IMR-90 (cell line): ENCODE results near the gene ECSIT. TPM values are rescaled to one million over a fixed set of nuclear protein-coding genes. Genes with fewer than 3 reads are reported as not detected.

Experiments used
- ATAC-seq: fragments of 200-7000 bp; cut with Tn5 transposase; 2 replicates; pipeline ENCODE4 v1.9.1; 2020; ENCODE audit warnings: low read depth, mild to moderate bottlenecking, moderate library complexity
- BruUV-seq: library from RNA; stranded (reverse); fragments of 400-500 nt; replicated peaks from 2 replicates; lab custom pipeline; 2021; lab: Mats Ljungman, UMichigan
- CTCF ChIA-PET: fragments of 300-600 bp; formaldehyde crosslinking; extraction: SDS; loops from one replicate; lab custom pipeline; 2021; ENCODE audit warnings: antibody characterized with exemption; lab: Yijun Ruan, JAX
- POLR2A ChIA-PET: fragments of 300-600 bp; sonication (Branson Sonifier 250); formaldehyde crosslinking; loops from one replicate; lab custom pipeline; 2022; ENCODE audit warnings: antibody characterized with exemption; ENCODE audit not compliant: unreplicated experiment; lab: Charles Lee
- DNase-seq: peaks from one replicate; pipeline ENCODE4 v3.0.0; 2013
- H2AFZ ChIP-seq: replicated peaks from 2 replicates; pipeline ENCODE3; 2013; ENCODE audit warnings: low read length, mild to moderate bottlenecking; ENCODE audit not compliant: poor library complexity
- H2AK5ac ChIP-seq: 2 replicates; pipeline ENCODE4 v1.6.1; 2013; ENCODE audit warnings: low read depth, low read length, inconsistent platforms
- H2AK9ac ChIP-seq: replicated peaks from 2 replicates; pipeline ENCODE3; 2013; ENCODE audit warnings: mild to moderate bottlenecking, low read depth, low read length, moderate library complexity; ENCODE audit not compliant: poor library complexity
- H2BK120ac ChIP-seq: 2 replicates; pipeline ENCODE4 v1.6.1; 2013; ENCODE audit warnings: low read depth, low read length, inconsistent platforms
- H2BK15ac ChIP-seq: 3 replicates; pipeline ENCODE4 v1.6.1; 2013; ENCODE audit warnings: low read depth, low read length, inconsistent platforms
- H2BK20ac ChIP-seq: 2 replicates; pipeline ENCODE4 v1.6.1; 2013; ENCODE audit warnings: low read depth, mild to moderate bottlenecking, inconsistent platforms, low read length, moderate library complexity
- H2BK5ac ChIP-seq: 2 replicates; pipeline ENCODE4 v1.6.1; 2013; ENCODE audit warnings: mild to moderate bottlenecking, low read depth, low read length, inconsistent platforms; ENCODE audit not compliant: poor library complexity, severe bottlenecking
- H3K14ac ChIP-seq: replicated peaks from 2 replicates; pipeline ENCODE4 v1.6.1; 2013; ENCODE audit warnings: low read depth, low read length, inconsistent platforms
- H3K18ac ChIP-seq: 2 replicates; pipeline ENCODE4 v1.6.1; 2013; ENCODE audit warnings: low read depth, low read length, control low read depth
- H3K23ac ChIP-seq: 2 replicates; pipeline ENCODE4 v1.6.1; 2013; ENCODE audit warnings: low read depth, low read length, inconsistent platforms
- H3K27ac ChIP-seq: 2 replicates; pipeline ENCODE4 v1.5.1; 2013; ENCODE audit warnings: mild to moderate bottlenecking, control low read depth, low read length; ENCODE audit not compliant: insufficient read depth
- H3K27me3 ChIP-seq: 2 replicates; pipeline ENCODE4 v1.6.1; 2013; ENCODE audit warnings: low read length; ENCODE audit not compliant: control insufficient read depth, insufficient read depth
- H3K36me3 ChIP-seq: 2 replicates; pipeline ENCODE4 v1.6.1; 2013; ENCODE audit warnings: low read length, mixed read lengths; ENCODE audit not compliant: control insufficient read depth, insufficient read depth
- H3K4ac ChIP-seq: 2 replicates; pipeline ENCODE4 v1.6.1; 2013; ENCODE audit warnings: low read depth, low read length, inconsistent platforms
- H3K4me1 ChIP-seq: 2 replicates; pipeline ENCODE4 v1.6.1; 2013; ENCODE audit warnings: low read length, mixed read lengths; ENCODE audit not compliant: control insufficient read depth, insufficient read depth
- H3K4me2 ChIP-seq: 2 replicates; pipeline ENCODE4 v1.6.1; 2013; ENCODE audit warnings: low read depth, mild to moderate bottlenecking, control low read depth, low read length, moderate library complexity
- H3K4me3 ChIP-seq: 2 replicates; pipeline ENCODE4 v1.5.1; 2013; ENCODE audit warnings: low read depth, mild to moderate bottlenecking, control low read depth, low read length, moderate library complexity; ENCODE audit not compliant: insufficient read depth
- H3K56ac ChIP-seq: 2 replicates; pipeline ENCODE4 v1.6.1; 2013; ENCODE audit warnings: low read length, inconsistent platforms; ENCODE audit not compliant: insufficient read depth; ENCODE audit errors: extremely low read depth
- H3K79me1 ChIP-seq, 2 experiments: 2 replicates each; pipeline ENCODE4 v1.6.1; 2013; ENCODE audit warnings: low read length in 2 of 2, inconsistent platforms in 1 of 2, low read depth in 1 of 2
- H3K9ac ChIP-seq: 2 replicates; pipeline ENCODE4 v1.6.1; 2013; ENCODE audit warnings: low read depth, low read length, control low read depth
- H3K9me1 ChIP-seq: 2 replicates; pipeline ENCODE4 v1.6.1; 2013; ENCODE audit warnings: low read length, inconsistent platforms; ENCODE audit not compliant: insufficient read depth
- H3K9me3 ChIP-seq: 2 replicates; pipeline ENCODE4 v1.6.1; 2013; ENCODE audit warnings: low read length; ENCODE audit not compliant: control insufficient read depth, insufficient read depth
- H4K20me1 ChIP-seq: 2 replicates; pipeline ENCODE4 v1.6.1; 2013; ENCODE audit warnings: low read length, inconsistent platforms; ENCODE audit not compliant: insufficient read depth
- H4K5ac ChIP-seq: 2 replicates; pipeline ENCODE4 v1.6.1; 2013; ENCODE audit warnings: mild to moderate bottlenecking, low read depth, low read length, control low read depth
- H4K8ac ChIP-seq, 2 experiments: 2 replicates each; pipeline ENCODE4 v1.6.1; 2013; ENCODE audit warnings: low read depth in 2 of 2, low read length in 2 of 2, control low read depth in 1 of 2, inconsistent platforms in 1 of 2
- H4K91ac ChIP-seq: 2 replicates; pipeline ENCODE4 v1.6.1; 2013; ENCODE audit warnings: low read depth, low read length, inconsistent platforms; ENCODE audit not compliant: insufficient read depth
- BHLHE40 ChIP-seq: fragments of 150-350 bp; IDR thresholded peaks from 2 replicates; pipeline ENCODE4 v1.6.1; 2016; ENCODE audit warnings: mild to moderate bottlenecking, low read depth, low read length
- CEBPB ChIP-seq: IDR thresholded peaks from 2 replicates; pipeline ENCODE4 v1.6.1; 2012; ENCODE audit warnings: low read depth, low read length, improper control_type of control experiment
- ELK1 ChIP-seq: fragments of 150-350 bp; IDR thresholded peaks from 2 replicates; pipeline ENCODE4 v1.6.1; 2016; ENCODE audit warnings: low read depth, mild to moderate bottlenecking, low read length, moderate library complexity, borderline replicate concordance
- MAFK ChIP-seq: IDR thresholded peaks from 2 replicates; pipeline ENCODE4 v1.6.1; 2012; ENCODE audit warnings: low read depth, low read length, improper control_type of control experiment
- POLR2A ChIP-seq: IDR thresholded peaks from 2 replicates; pipeline ENCODE4 v1.6.1; 2012; ENCODE audit warnings: mild to moderate bottlenecking, low read depth, low read length
- RAD21 ChIP-seq: IDR thresholded peaks from 2 replicates; pipeline ENCODE4 v1.6.1; 2012; ENCODE audit warnings: low read length, improper control_type of control experiment
- RCOR1 ChIP-seq: IDR thresholded peaks from 2 replicates; pipeline ENCODE4 v1.6.1; 2012; ENCODE audit warnings: mild to moderate bottlenecking, low read length, improper control_type of control experiment; ENCODE audit not compliant: insufficient replicate concordance
- RFX5 ChIP-seq: IDR thresholded peaks from 2 replicates; pipeline ENCODE4 v1.8.0; 2012; ENCODE audit warnings: low read depth, mild to moderate bottlenecking, low read length, moderate library complexity
- WGBS, 2 experiments: methylation state at CpG; one replicate each; pipeline versions ENCODE4 v1.1.5 to v1.1.7; 2013; ENCODE audit warnings: missing lambda C conversion rate in 2 of 2; ENCODE audit not compliant: insufficient read length in 1 of 2; ENCODE audit errors: extremely low coverage in 2 of 2; 5-methylcytosine and 5-hydroxymethylcytosine counted together
- dilution Hi-C: fragments of 300-500 bp; cut with HindIII; formaldehyde crosslinking; loops from one replicate; pipeline ENCODE4 v1.14.3; 2018; ENCODE audit warnings: low sequenced_read_pairs; ENCODE audit not compliant: unreplicated experiment
- in situ Hi-C: fragments of 300-500 bp; cut with MboI; formaldehyde crosslinking; loops from 3 replicates; pipeline ENCODE4 v1.14.3; 2019; ENCODE audit warnings: low sequenced_read_pairs, inconsistent platforms, mixed read lengths
- intact Hi-C: fragments of 100-400 bp; cut with micrococcal nuclease; formaldehyde crosslinking; loops from 2 replicates; pipeline ENCODE4 v1.10.0; 2022
- polyA plus RNA-seq, 3 experiments: library from polyadenylated mRNA; depleted of rRNA; stranded (reverse); fragments of >200 nt; gene quantifications; 2 replicates each; pipeline ENCODE4 v1.2.3, GENCODE V29; 2012; ENCODE audit warnings: low replicate concordance in 1 of 3
- total RNA-seq: library from RNA; depleted of rRNA; stranded (reverse); fragments of >200 nt; gene quantifications from 2 replicates; pipeline ENCODE4 v1.2.3, GENCODE V29; 2012
- TF ChIP-seq, protein P1 (sequence below): fragments of 150-350 bp; IDR thresholded peaks from 2 replicates; pipeline ENCODE4 v1.6.1; 2017; ENCODE audit warnings: mild to moderate bottlenecking, antibody characterized with exemption, low read length, low read depth

ECSIT gene
- total and polyA plus RNA-seq, 2 of the 4 experiments (the other 2 are of a cell fraction): 30.5 to 42.3 TPM

DNA sequence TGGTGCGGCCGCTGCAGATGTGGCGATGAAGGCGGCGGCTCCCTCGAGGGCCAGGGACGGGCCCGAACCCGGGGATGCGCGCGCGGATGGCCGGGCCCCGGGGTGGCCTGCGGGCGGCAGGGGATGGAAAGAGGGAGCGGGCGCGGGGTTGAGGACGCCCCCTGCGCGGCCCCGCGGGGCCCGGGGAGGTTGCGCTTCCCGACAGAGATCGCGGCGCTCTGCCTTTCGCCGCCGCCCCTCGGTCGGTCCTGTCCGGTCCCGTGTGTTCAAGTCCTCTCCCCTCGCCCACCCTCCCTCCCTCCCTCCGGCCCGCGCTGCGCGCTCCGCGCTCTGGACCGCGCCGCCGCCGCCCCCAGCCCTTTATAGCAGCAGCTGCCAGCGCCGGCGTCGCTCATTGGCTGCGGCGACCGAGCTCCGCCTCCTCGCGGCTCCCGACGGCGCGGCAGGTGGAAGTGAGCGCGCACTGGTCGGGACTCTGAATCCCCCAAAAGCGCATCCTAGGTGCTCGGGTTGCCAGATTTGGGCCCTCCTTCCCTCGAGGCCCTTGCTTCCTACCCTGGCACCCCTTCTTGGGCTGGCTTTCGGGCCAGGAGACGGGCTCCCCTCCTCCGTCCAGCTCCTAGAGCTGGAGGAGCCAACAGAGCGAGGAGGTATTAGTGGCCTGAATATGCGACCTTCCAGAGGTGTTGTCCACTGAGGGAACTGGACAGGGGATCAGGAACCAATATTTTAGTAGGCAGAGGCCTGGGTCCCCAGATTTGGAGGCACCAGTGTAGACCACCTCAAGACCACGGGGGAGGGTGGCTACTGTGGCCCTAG lies 48.0 kb downstream of the ECSIT start, which contains the start of gene ELAVL3:
ELAVL3 (minus strand) TSS at position 332 of the 819 bp plus-strand sequence. CDS start 438 bp downstream, outside the sequence.
- DNase-seq (no peak), ATAC-seq (no peak)
- Histone ChIP-seq H3K9me1 (no peaks in the 10 kb centered on the region), H4K20me1 (no peaks in the 10 kb centered on the region), H2BK5ac (no peak within 1 kb of the TSS), H3K18ac (no peak within 1 kb of the TSS), H4K5ac (no peak within 1 kb of the TSS), H2AK9ac (peak within 1 kb of the TSS; percentile 61), H2AFZ (peak within 1 kb of the TSS; percentile 81), H3K36me3 (0 out of 2 replicates have a peak, but pooled peaks cover 2% of the 10 kb centered on the region), H4K8ac (no peak within 1 kb of the TSS), H3K4me2 (peak within 1 kb of the TSS; percentile 43), H3K14ac (no peak within 1 kb of the TSS), H3K9ac (no peak within 1 kb of the TSS), H3K9me3 (no peaks in the 10 kb centered on the region), H2BK15ac (no peak within 1 kb of the TSS), H3K27me3 (peaks cover 48% of the 10 kb centered on the region), H4K91ac (no peak within 1 kb of the TSS), H3K4me3 (no peak within 1 kb of the TSS; the same call in 1 of the 2 replicates), H2BK120ac (no peak within 1 kb of the TSS), H3K79me1 (no peaks in the 10 kb centered on the region), H3K27ac (no peak within 1 kb of the TSS), H2BK20ac (no peak within 1 kb of the TSS), H3K56ac (no peak within 1 kb of the TSS), H3K4me1 (peaks cover 2% of the 10 kb centered on the region; the same call in 1 of the 2 replicates), H3K4ac (no peak within 1 kb of the TSS), H3K23ac (no peak within 1 kb of the TSS), H2AK5ac (no peak within 1 kb of the TSS)
- in situ Hi-C loops (no loop called here), intact Hi-C loops (loop anchor here (5.0 kb wide), 1 partner anchor 344 kb away; no protein-coding TSS in a partner anchor), dilution Hi-C loops (no loop called here)
- ChIA-PET CTCF (interaction anchor here (0.8 kb wide), 1 partner anchor 194 kb away, joined by 3 read pairs; no protein-coding TSS in a partner anchor), POLR2A (no interaction called here)
- TF ChIP-seq RFX5 (no peak), POLR2A (no peak), BHLHE40 (no peak), MAFK (no peak), CEBPB (no peak), RAD21 (no peak), ELK1 (no peak), RCOR1 (no peak)
- TF ChIP-seq, protein P1, sequence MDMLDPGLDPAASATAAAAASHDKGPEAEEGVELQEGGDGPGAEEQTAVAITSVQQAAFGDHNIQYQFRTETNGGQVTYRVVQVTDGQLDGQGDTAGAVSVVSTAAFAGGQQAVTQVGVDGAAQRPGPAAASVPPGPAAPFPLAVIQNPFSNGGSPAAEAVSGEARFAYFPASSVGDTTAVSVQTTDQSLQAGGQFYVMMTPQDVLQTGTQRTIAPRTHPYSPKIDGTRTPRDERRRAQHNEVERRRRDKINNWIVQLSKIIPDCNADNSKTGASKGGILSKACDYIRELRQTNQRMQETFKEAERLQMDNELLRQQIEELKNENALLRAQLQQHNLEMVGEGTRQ: no peak
- 13% methylated on average over 33 of the region's 77 CpGs; no CpG with 5 or more reads in 1 of the 2 experiments for WGBS, 2 experiments
- BruUV-seq: no TSS peak
